Adrenal gland (tissue), 12 donors: ENCODE data around the gene TLX1. TPM values are rescaled to one million over a fixed set of nuclear protein-coding genes. Genes with fewer than 3 reads are reported as not detected.

ENCODE experiments used
- DNase-seq, 7 donors: peaks; one replicate each; pipeline ENCODE4 v3.0.0-alpha.2; 2019 to 2020
- H3K27ac ChIP-seq, 5 donors: fragments of 200-600 bp; sonication (generic) in 4 of 5; 1 replicate in 3 of 5; 2 replicates in 2 of 5; pipeline versions ENCODE4 v1.5.1 to v1.8.0; 2016 to 2020; ENCODE audit warnings: mild to moderate bottlenecking in 1 of 5
- H3K27me3 ChIP-seq: fragments of 200-600 bp; 2 replicates; pipeline ENCODE4 v1.8.0; 2021
- H3K36me3 ChIP-seq, 2 donors: fragments of 200-600 bp; replicated peaks in 1 of 2; 1 replicate in 1 of 2; 2 replicates in 1 of 2; pipeline versions ENCODE4 v1.5.1 to v1.8.0; 2018 to 2022
- H3K4me1 ChIP-seq, 2 donors: fragments of 200-600 bp; replicated peaks in 1 of 2; 1 replicate in 1 of 2; 2 replicates in 1 of 2; pipeline versions ENCODE4 v1.5.1 to v1.8.0; 2018 to 2021
- H3K4me3 ChIP-seq, 4 donors: fragments of 200-600 bp; sonication (generic) in 3 of 4; one replicate each; pipeline ENCODE4 v1.5.1; 2016 to 2018
- H3K9me3 ChIP-seq, 3 donors: fragments of 200-600 bp; sonication (generic) in 1 of 3; replicated peaks in 1 of 3; 1 replicate in 2 of 3; 2 replicates in 1 of 3; pipeline versions ENCODE4 v1.5.1 to v1.8.0; 2016 to 2021
- CTCF ChIP-seq, 6 experiments: fragments of 450-650 bp in 4 of 6; fragments of 200-600 bp in 2 of 6; sonication (generic) in 1 of 6; IDR thresholded peaks; 1 replicate in 5 of 6; 2 replicates in 1 of 6; pipeline versions ENCODE4 v1.5.1 to v1.8.0; 2016 to 2021; ENCODE audit warnings: antibody characterized with exemption in 6 of 6, mild to moderate bottlenecking in 2 of 6, moderate library complexity in 1 of 6
- POLR2A ChIP-seq, 2 donors: fragments of 450-650 bp; IDR thresholded peaks; one replicate each; pipeline ENCODE4 v1.6.1; 2017; ENCODE audit warnings: antibody characterized with exemption in 2 of 2, mild to moderate bottlenecking in 2 of 2, moderate library complexity in 1 of 2
- WGBS, 4 donors: extraction: QIAGEN DNeasy Blood & Tissue Kit in 2 of 4; methylation state at CpG; one replicate each; pipeline versions ENCODE4 v1.1.5 to v1.1.7; 2013 to 2017; 5-methylcytosine and 5-hydroxymethylcytosine counted together
- intact Hi-C, 2 donors: fragments of 100-400 bp; cut with DNase I; formaldehyde crosslinking; loops; one replicate each; pipeline versions ENCODE4 v1.14.1 to v1.15.0; 2022 to 2023
- polyA plus RNA-seq, 3 donors: library from polyadenylated mRNA; stranded (reverse); fragments of 200-250 nt in 2 of 3; fragments of 350-450 nt in 1 of 3; fragmentation: Illumina TruSeq in 1 of 3; extraction: RNeasy Lipid Tissue Mini Kit (QIAGEN cat#74804) in 1 of 3; gene quantifications; one replicate each; pipeline ENCODE4 v1.2.3, GENCODE V29; 2013 to 2014
- total RNA-seq, 9 donors: library from RNA; depleted of rRNA in 4 of 9; stranded (reverse); fragments of >200 nt in 4 of 9; fragments of 120-200 nt in 1 of 9; fragmentation: NEBNext Ultra II Directional in 1 of 9; extraction: Animal tissue kit (Norgen Biotek cat#: 25700) in 1 of 9; gene quantifications; one replicate each; pipeline versions ENCODE4 v1.1.0 to v1.2.4, GENCODE V29; 2013 to 2023
- donor health status: healthy with polysubstance abuse.
- donor health status: Bipolar disorder and iron deficiency.
- donor health status: DM: yes; HTN: yes; CAD: no.
- donor health status: DM: no; HTN: no; CAD: no.
- donor health status: DM: no; HTN: no; CAD: no.
- donor health status: DM: yes; HTN: yes; CAD: no.

Gene TLX1
- total and polyA plus RNA-seq, 12 donors = not detected

GRCh38 chr10:101144053-101144452 is 13.0 kb downstream of the TLX1 start:
- TF ChIP-seq POLR2A (IDR thresholded peaks at IDR 0.05) = no peak
- TF ChIP-seq CTCF (IDR thresholded peaks at IDR 0.05) = no peak
- intact Hi-C loops = no loop called here
- Histone ChIP-seq H3K36me3 (no peaks in the 10 kb centered on the region), H3K9me3 (no peaks in the 10 kb centered on the region), H3K27ac (no peak overlapping the region), H3K4me3 (no peak overlapping the region), H3K4me1 (peaks cover 0 to 3% of the 10 kb centered on the region in 2 donors), H3K27me3 (peaks cover 92% of the 10 kb centered on the region)
- DNase-seq = no peak

GRCh38 chr10:101145145-101145544 is 14.0 kb downstream of the TLX1 start:
- intact Hi-C loops = no loop called here
- Histone ChIP-seq H3K36me3 (no peaks in the 10 kb centered on the region), H3K4me1 (peaks cover 0 to 3% of the 10 kb centered on the region in 2 donors), H3K27me3 (peaks cover 91% of the 10 kb centered on the region), H3K27ac (no peak overlapping the region), H3K4me3 (no peak overlapping the region), H3K9me3 (no peaks in the 10 kb centered on the region)
- TF ChIP-seq CTCF (IDR thresholded peaks at IDR 0.05) (no peak), POLR2A (IDR thresholded peaks at IDR 0.05) (no peak)
- WGBS, 4 donors = 58 to 67% (median 62%) methylated on average over 6 to 7 of the region's 7 CpGs
- no peak for DNase-seq

- no peak overlapping the region for H3K27ac ChIP-seq
- TF ChIP-seq CTCF (IDR thresholded peaks at IDR 0.05) (no peak), POLR2A (IDR thresholded peaks at IDR 0.05) (no peak)
- H3K9me3 ChIP-seq = no peaks in the 10 kb centered on the region
- H3K4me1 ChIP-seq = peaks cover 0 to 3% of the 10 kb centered on the region in 2 donors
- no peak overlapping the region for H3K4me3 ChIP-seq
- 10 to 22% (median 12%) methylated on average over 6 to 40 of the region's 40 CpGs for WGBS, 4 donors
- intact Hi-C loops = no loop called here
- no peaks in the 10 kb centered on the region for H3K36me3 ChIP-seq
- DNase-seq = no peak
- H3K27me3 ChIP-seq = peaks cover 87% of the 10 kb centered on the region
Observed at GRCh38 chr10:101145750-101146391, 14.8 kb downstream of the TLX1 start.

- Histone ChIP-seq H3K9me3 (no peaks in the 10 kb centered on the region), H3K4me3 (no peak overlapping the region), H3K36me3 (no peaks in the 10 kb centered on the region), H3K4me1 (peaks cover 0 to 3% of the 10 kb centered on the region in 2 donors), H3K27ac (no peak overlapping the region), H3K27me3 (peaks cover 86% of the 10 kb centered on the region)
- DNase-seq = no peak
- 3 to 5% (median 4%) methylated on average over 12 to 55 of the region's 55 CpGs for WGBS, 4 donors
- intact Hi-C loops = no loop called here
- TF ChIP-seq CTCF (IDR thresholded peaks at IDR 0.05) (no peak), POLR2A (IDR thresholded peaks at IDR 0.05) (no peak)
Observed at GRCh38 chr10:101146392-101147251, 15.5 kb downstream of the TLX1 start.
